HFF-Myc (cell line): Measurements from ENCODE around the gene ASIC1.

Source experiments
- DNase-seq: peaks from one replicate; pipeline ENCODE4 v3.0.0-alpha.2; 2011; ENCODE audit warnings: low read depth; ENCODE audit errors: extremely low read depth
- H3K4me3 ChIP-seq: replicated peaks from 2 replicates; pipeline ENCODE4 v1.5.1; 2011; ENCODE audit warnings: low read depth, mild to moderate bottlenecking, control low read depth, low read length
- TF ChIP-seq, protein P1 (sequence below): IDR thresholded peaks from 2 replicates; pipeline ENCODE4 v1.5.1; 2012; ENCODE audit warnings: mild to moderate bottlenecking, low read depth, low read length, control low read depth; ENCODE audit errors: missing control alignments

The ASIC1 gene

DNA sequence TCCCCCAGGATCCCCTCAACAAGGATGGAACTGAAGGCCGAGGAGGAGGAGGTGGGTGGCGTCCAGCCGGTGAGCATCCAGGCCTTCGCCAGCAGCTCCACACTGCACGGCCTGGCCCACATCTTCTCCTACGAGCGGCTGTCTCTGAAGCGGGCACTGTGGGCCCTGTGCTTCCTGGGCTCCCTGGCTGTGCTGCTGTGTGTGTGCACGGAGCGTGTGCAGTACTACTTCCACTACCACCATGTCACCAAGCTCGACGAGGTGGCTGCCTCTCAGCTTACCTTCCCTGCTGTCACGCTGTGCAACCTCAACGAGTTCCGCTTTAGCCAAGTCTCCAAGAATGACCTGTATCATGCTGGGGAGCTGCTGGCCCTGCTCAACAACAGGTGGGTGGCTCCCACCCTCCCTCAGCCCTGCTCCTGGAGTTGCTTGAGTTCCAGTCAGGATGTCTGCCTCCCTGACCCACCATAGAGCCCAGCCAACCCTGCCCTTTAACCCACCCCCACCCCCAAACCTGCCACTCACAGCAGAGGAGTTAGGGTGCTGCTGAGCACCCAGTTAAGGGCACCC is 1.4 kb downstream of the ASIC1 start:
- TF ChIP-seq, protein P1, sequence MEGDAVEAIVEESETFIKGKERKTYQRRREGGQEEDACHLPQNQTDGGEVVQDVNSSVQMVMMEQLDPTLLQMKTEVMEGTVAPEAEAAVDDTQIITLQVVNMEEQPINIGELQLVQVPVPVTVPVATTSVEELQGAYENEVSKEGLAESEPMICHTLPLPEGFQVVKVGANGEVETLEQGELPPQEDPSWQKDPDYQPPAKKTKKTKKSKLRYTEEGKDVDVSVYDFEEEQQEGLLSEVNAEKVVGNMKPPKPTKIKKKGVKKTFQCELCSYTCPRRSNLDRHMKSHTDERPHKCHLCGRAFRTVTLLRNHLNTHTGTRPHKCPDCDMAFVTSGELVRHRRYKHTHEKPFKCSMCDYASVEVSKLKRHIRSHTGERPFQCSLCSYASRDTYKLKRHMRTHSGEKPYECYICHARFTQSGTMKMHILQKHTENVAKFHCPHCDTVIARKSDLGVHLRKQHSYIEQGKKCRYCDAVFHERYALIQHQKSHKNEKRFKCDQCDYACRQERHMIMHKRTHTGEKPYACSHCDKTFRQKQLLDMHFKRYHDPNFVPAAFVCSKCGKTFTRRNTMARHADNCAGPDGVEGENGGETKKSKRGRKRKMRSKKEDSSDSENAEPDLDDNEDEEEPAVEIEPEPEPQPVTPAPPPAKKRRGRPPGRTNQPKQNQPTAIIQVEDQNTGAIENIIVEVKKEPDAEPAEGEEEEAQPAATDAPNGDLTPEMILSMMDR = no peak
- H3K4me3 ChIP-seq = no peak overlapping the region
- DNase-seq = no peak

DNA sequence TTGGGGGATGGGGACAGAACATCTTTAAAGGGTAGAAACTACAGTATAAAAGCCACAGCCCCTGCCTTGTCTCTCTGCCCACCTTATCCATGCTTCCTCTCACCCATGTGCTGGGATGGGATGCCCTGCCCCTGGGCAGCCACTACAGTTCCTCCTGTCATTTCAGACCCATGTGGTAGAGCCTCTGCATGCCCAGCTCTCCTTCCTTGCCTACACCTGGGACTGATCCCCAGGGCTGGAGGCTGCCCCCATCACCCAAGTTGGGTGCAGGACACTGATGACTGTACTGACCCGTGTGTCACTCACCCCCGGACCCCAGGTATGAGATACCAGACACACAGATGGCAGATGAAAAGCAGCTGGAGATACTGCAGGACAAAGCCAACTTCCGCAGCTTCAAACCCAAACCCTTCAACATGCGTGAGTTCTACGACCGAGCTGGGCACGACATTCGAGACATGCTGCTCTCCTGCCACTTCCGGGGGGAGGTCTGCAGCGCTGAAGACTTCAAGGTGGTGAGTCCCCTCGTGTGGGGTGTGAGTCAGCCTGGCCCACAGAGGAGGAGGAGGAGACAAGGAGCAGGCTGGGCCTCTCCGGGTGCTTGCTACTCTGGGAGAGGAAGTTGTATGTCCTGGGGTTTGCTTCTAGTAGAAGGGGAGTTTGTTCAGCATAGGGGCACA is 2.2 kb downstream of the ASIC1 start:
- TF ChIP-seq, protein P1 = no peak
- no peak for DNase-seq
- no peak overlapping the region for H3K4me3 ChIP-seq

DNA sequence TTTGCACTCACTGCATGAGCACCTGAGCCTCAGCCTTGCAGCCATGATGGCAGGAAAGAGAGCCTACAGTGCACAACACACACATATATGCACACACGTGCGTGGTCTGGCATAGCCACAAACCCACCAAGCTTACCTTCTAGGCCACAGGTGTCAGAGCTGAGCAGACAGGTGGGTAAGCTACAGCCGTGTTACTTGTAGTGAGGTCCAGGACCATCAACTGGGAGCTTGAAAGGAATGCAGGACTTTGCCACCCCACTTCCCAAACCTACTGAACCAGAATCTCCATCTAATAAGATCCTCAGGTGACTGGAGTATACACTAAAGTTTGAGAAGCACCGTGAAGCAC is 2.7 kb downstream of the ASIC1 start:
- TF ChIP-seq, protein P1 = no peak
- H3K4me3 ChIP-seq = no peak overlapping the region
- DNase-seq = no peak

DNA sequence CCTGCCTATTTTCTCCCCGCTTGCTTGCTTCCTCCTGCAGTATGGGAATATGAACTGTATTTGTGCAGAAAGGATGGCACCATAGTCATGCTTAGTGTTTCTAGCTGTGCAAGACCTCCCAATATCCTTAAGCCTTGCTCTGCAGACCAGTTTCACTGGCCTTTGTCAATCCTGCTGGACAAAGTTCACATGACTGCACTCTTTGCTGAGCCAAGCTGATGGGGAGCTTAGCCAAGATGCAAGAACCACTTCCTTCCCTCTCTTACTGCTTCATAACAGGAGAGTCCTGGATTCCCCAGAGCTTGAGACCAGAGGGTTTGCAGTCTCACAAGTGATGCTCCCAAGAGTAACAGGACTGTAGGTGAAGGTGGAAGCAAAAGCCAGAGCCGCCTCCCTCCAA is 3.8 kb downstream of the ASIC1 start:
- DNase-seq = no peak
- TF ChIP-seq, protein P1 = no peak

DNA sequence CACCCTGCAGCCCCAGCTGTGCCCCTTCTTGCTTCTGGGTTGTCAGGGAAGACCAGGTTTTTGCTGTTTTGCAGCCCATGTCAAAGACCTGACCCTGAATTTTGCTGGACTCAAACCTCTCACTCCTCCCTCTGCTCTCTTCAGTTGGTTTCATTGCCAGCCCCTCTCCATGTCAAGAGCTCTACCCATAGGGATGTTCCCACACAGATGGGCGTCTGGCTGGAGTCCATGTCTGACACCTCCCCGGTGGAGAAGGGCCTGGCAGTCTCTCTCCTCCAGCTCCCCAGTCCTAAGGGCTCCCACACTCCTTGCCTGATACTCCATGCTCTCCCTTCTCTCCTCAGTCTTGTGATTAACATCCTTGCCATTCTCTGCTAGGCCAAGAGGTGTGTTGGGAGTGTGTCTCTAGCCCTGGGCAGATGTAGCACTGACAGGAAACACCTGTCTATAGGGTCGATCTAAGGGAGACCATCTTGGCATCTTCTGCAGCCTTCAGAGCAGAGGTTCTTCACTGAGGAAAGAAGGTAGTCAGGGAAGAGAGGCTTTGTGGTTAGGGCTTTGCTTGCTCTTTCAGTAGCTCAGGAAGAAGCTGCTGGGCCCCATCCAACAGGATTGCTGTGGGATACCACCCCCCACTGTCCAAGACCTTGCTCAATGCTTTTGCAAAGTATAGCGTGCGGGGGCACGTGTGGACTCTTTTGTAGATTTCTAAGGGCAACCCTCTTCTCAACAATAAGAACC is 4.7 kb downstream of the ASIC1 start:
- DNase-seq = no peak
- no peak overlapping the region for H3K4me3 ChIP-seq
- TF ChIP-seq, protein P1 = no peak

More for the DNA sequence above, 3.8 kb downstream of the ASIC1 start:
- no peak overlapping the region for H3K4me3 ChIP-seq

DNA sequence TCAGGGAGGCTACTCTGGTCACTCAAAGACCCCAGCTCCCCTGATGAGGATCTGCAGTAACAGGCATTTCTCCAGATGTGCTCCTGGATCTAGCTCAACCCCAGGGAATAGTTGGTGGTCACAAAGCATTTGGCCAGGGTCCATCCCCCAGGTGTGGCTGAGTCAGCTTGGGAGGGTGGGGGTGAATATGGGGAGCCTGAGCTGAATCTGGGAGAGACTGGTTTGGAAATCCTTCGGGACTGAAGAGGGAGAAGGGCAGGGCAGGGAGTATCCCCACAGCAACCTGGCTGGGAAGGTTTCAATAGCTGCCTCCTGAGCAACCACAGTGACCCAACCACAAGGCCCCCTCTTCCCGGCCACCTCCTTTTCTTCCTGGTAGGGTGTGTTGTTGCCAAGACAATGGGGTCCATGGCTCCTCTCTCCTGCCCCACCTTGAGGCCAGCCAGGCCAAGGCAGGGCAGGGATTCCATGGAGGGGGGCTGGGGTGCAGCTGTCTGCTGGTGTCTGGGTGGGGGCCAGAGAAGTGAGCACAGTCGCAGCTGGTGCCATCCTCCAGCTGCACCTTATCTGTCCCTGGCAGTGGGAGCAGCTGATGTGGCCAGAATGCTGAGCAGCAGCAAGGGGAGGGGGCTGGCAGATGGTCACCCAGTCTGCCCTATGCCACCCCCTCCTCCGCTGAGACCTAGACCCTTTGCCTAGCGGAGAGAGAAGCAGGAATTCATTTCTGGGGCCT is 5.5 kb downstream of the ASIC1 start:
- DNase-seq = no peak
- TF ChIP-seq, protein P1 = no peak
- H3K4me3 ChIP-seq = no peak overlapping the region
